ENCODE results near the gene EP400.

The EP400 gene

DNA sequence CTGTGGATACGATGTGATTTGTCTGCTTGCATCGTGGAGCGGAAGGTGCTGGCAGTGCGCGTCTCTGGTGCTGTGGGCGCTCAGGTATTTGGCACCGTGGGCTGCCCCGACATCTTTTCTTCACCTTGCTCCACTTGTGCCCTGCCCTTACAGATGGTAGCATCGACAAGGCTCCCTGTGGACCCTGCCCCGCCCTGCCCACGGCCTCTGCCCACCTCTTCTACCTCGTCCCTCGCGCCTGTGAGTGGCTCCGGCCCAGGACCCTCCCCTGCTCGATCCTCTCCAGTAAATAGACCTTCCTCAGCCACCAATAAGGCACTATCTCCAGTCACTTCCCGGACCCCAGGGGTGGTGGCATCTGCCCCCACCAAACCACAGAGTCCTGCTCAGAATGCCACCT is 36.6 kb downstream of the EP400 start:
- no peak for DNase-seq (ENCODE audit: low read depth, low spot score)

DNA sequence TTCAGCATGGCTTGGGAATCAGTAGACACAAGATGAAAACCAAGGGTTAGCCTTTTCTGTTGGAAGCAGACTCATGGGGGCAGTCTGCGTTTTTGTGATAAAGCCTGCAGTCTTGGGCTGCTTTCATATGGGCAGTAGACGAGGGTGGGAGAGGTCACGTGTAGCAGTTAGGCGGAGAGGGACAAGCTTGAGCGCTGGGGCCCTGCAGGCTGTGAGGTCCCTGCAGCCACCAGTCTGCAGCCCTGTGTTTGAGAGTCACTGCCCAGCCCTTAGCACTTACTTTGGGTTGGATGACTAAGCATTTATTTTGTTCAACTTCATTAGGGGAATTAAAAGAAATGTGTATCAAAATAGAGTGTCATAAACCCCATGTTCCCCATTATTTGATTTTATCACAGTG is 37.2 kb downstream of the EP400 start:
- no peak for DNase-seq (ENCODE audit: low read depth, low spot score)

DNA sequence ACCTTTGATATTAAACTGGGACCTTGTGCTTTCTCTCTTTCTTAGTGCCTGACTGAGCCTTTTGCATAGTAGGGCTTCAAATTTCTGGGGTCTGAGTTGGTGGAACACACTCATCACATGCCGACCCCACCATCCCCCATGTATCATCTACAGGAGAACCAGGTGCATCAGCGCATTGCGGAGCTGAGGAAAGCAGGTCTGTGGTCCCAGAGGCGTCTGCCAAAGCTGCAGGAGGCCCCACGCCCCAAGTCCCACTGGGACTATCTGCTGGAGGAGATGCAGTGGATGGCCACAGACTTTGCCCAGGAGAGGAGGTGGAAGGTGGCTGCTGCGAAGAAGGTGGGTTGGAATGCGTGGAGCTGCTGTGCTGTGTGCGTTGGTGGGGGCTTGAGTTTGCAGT is 37.8 kb downstream of the EP400 start:
- no peak for DNase-seq (ENCODE audit: low read depth, low spot score)

DNA sequence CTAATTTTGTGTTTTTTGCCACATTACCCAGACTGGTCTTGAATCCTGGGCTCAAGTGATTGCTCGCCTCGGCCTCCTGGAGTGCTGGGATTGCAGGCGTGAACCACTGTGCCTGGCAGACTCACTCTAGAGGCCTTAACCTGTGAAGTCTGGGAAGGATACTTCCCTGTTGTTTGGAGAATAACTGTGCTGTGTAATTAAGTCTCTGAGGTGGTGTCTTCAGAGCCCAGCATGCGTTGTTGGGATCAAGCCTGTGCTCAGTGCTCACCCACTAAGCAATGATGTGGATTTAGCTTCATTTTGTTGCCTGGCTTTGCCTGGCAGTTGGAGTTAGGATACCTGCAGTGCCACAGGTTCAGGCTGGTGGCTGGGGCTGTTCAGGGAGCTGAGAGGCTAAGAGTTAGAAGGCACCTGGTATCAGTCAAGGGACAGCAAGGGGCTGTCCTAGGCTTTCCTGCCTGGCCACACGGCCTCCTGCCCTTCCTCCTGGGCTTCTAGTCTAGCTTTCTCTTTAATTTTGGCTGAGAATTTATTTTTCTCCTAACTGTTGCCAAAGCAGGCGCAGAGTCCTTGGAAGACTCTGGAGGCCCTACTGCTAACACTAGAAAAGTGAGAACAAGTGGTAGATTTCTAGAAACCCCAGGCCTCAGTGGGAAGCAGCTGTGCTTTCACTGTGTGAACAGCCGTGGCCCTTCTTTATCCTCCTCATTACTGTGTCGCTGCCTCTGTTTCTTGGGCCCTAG is 38.5 kb downstream of the EP400 start:
- DNase-seq (ENCODE audit: low read depth, low spot score) = no peak

DNA sequence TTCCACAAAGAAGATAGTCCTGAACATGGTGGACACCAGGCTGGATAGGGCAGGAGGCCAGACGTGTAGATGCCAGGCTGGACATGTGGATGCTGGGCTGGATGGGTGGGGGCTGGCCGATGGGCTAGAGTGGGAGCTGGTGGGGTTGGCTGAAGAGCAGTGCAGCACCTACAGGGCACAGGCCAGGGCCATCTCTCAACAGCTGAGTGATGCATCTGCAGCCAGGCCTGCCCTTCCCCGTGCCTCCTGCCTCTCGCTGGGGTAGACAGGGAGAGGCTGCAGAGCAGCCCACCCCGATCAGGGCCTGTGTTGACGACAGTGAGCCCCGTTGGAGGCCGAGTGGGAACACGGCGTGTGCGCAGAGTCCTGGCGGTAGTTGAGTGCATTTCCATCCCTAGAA is 39.3 kb downstream of the EP400 start:
- no peak for DNase-seq (ENCODE audit: low read depth, low spot score)

DNA sequence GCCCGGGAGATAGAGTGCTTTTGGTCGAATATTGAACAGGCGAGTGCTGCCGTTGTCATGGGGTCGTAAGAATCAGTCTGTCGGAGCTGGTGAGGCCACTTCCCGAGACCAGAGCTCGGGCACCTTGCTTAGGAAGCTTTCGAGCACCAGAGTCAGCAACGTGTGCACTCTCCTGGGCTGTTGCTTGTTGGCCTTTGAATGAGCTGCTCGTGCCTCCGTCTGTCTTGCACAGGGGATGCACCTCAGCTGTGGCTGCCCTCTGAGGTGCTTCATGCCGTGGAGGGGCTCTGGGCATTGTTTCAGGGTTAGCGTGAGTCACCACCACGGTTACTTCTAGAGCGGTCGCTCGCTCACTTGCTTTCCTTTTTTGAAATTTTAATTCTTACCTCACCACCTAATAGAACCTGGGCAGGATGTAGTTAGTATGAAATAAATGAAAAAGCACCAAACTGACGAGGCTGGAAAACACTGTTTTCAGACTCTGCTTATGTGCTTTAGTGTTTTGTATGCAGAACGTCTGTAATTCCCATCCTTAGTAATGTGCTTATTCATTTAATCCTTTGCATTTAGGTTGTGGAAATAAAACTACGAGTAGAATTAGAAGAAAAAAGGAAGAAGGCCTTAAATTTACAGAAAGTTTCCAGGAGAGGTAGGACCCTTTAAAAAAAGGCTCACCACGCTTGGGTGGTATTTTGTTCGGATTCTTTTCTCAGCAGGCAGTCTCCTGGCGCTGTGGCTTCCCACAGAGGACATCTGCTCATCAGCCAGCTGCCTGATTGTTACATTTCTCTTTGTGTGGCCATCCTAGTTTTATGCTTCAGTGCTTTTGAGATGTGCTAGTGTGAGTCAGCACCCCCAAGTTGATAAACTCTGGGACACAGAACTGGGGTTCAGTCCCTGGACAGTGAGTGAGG is 40.6 kb downstream of the EP400 start:
- no peak for DNase-seq (ENCODE audit: low read depth, low spot score)

DNA sequence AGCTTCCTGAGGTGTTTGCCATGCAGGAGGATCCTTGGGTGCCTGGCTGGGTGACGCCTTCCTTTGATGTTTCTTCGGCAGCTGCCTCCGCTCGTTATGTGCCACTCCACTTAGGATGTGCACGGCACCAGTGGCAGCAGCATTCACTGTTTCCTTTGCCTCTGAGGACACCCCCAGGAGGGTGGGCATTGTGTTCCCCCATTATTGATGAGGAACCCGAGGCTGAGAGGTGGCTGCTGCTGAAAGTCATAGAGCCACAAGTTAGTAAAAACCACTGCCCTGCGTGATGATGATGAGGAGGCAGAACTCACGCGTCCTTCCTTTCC is 41.2 kb downstream of the EP400 start:
- DNase-seq (ENCODE audit: low read depth, low spot score) = no peak

DNA sequence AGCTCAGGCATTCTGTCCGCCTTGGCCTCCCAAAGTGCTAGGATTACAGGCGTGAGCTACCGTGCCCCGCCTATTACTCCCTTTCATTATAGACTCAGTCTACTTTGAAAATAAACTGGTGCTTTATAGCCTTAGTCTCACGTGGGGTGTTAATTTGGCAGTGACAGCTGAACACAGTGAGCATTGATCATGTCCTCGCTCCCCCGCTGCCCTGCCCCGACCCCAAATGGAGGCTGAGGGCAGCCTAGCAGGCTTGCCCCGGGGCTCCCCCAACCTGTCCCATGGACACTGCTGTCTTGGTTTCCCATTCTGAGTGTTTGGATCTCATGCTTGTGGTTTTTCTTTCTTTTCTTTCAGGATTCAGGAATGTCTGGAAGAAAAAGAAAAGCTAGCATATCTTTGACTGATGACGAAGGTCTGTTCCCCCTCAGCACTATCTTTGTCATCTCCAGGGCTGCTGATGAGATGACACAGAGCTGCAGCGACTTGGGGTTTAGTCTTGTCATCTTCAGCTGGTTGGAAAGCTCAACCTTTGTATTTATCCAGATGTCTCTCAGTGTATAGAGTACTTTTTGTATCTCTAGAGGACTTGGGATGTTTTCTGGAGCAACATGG is 42.2 kb downstream of the EP400 start:
- no peak for DNase-seq (ENCODE audit: low read depth, low spot score)

DNA sequence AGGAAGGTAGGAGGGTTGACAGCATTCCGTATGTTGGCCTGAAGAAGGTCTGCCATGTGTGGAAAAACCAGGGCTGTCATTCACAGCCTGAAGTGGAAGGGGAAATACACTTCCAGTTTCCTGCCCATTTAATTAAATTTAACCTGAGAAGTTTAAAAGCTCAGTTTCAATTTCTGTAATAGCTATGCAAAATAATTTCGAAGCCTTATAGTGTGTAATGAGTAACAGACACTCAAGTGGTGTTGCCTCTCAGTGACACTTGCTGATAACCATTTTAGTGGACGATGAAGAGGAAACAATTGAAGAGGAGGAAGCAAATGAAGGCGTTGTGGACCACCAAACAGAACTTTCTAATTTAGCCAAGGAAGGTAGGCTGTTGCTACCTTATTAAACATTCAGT is 44.8 kb downstream of the EP400 start:
- no peak for DNase-seq (ENCODE audit: low read depth, low spot score)

DNA sequence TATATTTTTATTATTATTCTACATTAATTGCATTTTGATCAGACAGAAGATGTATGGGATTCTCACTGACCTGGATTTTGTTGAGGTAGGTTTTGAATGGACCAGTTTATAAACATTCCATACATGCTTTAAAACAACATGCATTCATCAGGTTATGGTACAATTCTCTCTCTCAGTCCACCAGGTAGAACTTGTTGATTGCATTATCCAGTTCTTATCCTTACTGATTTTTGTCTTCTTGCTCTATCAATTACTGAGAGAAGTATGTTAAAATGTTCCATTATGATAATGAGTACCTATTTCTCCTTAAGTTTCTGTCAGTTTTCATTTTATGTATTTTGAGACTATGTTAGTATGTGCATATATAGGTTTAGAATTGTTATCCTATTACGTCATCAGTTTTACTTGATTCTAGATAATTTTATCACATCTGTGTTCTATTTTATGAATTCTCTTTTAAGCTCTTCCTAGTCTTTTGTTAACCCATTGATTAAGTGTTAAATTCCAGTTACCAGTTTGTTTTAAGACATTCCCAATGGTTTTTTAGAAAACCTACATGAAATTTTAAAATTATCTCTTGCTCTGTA is 50.6 kb downstream of the EP400 start:
- no peak for DNase-seq (ENCODE audit: low read depth, low spot score)

DNA sequence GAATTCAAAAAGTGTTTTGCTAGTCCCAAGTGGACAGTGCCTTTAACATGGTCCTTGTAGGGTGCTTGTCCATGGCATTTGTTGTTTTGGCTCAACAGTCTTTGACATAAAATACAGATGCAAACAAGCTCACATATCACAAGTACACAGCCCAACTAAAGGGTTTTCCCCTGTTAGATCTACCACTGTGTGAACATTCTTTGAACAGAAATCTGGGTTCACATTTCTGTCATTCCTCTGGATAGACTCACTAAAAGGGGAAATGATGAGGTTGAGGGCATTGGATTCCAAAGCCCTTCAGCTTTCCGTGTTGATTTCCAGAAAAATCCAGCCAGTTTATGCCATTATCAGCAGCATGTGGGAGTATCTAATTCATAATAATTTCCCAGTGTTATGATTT is 54.1 kb downstream of the EP400 start:
- DNase-seq (ENCODE audit: low read depth, low spot score) = no peak

DNA sequence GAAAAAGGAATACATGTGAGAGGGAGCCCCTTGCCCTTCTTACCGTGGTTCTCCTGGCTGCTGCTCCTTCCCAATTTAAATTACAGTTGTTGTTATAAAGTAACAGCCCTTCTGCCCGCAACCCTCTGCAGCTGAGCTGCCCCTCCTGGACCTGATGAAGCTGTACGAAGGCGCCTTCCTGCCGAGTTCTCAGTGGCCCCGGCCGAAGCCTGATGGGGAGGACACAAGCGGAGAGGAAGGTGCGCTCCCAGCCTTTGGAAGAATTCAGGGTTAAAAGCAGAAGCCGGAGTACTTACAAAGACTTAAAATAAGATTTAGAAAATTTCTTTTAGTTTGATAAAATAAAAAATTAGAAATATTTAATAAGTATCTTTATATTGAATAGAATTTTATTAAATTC is 55.2 kb downstream of the EP400 start:
- no peak for DNase-seq (ENCODE audit: low read depth, low spot score)

DNA sequence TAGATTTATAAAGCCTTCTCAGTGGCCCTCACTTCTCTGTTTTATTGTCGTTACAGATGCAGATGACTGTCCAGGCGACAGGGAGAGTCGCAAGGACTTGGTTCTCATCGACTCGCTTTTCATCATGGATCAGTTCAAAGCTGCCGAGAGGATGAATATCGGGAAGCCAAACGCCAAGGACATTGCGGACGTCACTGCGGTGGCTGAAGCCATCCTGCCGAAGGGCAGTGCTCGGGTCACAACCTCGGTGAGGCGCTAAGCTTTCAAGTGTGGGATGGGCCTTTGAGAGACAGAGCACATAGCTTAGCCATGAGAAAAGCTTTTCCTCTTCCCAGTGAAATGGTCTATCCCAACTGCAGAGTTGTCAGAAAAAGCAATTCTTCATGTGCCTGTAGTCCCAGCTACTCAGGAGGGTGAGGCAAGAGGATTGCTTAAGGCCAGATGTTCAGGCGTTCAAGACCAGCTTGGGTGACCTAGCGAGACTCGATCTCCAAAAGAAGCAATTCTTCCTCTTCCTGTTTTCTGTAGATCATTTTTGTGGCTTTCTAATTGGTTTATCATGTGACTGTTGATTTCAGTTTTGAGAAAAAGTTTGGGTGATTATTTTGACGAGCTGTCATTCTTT is 56.4 kb downstream of the EP400 start:
- DNase-seq (ENCODE audit: low read depth, low spot score) = no peak

DNA sequence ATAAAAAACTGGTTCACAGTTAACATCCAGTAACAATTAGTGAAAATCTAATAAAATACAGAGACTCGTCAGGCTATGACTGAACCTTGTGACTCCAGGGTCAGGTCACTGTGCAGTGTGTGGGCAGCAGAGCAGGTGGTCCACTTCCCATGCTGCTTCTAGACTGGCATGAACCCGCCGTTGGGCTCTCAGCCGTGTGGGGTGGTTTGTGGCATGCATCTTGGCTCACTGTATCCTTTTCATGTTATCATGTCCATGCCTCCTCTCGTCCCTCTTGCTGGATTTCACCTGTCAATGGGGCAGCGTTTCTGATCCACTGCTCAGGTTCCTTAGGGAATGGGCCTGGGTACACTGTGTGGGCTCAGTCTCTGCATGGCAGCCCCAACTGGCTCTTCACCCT is 57.3 kb downstream of the EP400 start:
- no peak for DNase-seq (ENCODE audit: low read depth, low spot score)

DNA sequence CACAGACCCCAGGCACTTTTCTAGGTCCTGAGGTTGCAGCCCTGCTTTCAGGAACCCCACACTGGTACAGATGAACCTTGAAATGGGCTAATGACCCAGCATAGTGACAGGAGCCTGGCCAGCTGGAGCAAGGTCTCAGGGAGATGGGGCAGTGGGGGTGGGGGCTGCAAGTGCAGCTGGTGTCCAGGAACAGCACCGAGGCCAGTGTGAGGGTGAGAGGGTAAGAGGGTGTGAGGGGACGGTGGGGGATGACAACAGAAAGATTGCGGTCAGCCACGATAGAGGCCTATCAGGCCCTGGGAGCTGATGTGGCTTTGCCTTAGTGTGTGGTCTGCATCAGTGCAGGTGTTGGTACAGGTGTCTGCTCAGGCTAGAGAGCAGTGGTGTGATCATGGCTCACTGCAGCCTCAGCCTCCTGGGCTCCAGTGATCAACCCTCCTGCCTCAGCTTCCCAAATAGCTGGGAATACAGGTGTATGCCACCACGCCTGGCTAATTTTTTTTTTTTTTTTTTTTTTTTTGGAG is 59.7 kb downstream of the EP400 start:
- DNase-seq (ENCODE audit: low read depth, low spot score) = no peak

DNA sequence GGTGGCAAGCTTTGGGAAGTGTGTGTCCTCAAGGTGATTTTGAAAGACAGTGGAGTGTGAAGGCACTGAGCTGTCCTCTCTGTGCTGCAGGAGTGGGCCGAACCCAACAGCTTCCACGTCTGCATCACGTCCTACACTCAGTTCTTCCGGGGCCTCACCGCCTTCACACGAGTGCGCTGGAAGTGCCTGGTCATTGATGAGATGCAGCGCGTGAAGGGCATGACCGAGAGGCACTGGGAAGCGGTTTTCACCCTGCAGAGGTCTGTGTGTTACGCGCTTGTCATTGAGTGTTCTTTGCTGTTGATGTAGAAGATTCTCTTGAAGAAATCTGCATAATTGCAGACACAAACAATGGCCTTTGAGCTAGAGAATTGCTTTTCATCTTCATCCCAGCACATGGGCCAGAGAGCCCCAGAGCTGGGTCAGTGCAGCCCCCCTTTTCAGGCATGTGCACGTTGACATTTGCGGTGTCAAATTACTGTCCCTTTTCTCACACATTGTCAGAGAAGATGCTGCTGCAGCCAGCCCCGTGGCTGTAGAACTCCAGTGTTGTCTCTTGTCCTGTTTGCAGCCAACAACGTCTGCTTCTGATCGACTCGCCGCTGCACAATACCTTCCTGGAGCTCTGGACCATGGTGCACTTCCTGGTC is 63.3 kb downstream of the EP400 start:
- DNase-seq (ENCODE audit: low read depth, low spot score) = no peak

DNA sequence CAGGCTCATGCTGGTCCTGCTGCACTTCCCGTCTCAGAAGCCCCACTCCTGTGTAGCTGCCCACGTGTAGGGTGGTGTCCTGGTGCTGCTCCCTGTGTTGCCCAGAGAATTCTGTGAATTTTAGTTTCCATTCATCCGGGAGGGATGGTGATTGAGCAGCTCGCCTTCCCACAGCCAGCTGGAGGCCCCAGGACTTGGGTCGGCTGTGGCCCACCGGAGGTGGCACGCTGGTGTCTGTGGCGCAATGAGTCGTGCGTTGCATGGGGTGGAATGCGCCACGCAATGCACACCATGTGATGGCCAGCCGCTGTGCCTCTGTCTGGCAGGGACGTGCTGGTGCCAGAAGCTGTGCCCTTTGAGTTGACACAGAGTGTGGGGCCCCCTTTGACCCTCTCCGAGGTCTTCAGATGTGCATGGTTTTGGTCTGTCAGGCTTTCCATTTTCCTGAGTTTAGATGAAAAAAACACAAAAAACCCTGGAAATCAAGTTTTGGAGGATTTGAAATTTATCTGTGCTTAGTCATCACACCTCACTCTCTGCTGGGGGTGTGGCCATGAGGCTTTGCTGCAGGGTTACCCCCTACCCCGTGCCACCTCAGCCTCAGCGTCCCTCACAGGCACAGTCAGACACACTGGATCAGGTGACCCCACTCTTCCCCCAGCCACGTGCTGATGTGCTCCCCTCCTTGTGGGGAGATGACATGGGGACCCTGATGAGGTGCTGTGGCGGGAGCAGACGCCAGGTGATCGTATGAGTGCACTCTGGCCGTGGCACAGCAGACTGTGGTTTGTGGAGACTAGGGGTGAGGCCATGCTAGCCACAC is 64.6 kb downstream of the EP400 start:
- DNase-seq (ENCODE audit: low read depth, low spot score) = no peak

DNA sequence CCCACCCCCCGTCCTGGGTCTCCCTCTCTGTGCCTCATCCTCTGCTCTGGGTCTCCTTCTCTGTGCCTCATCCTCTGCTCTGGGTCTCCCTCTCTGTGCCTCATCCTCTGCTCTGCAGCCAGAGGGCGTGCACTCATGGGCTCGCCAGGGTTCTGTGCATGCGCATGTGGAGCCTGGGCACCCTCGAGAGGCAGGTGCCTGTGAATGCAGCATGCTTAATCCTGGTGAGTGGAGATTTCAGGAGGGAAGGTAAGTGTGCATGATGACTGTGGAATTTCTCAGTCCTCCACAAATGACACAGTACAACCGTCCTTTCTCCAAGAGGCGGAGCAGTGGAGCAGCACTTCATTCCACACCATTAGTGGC is 65.2 kb downstream of the EP400 start:
- DNase-seq (ENCODE audit: low read depth, low spot score) = no peak

DNA sequence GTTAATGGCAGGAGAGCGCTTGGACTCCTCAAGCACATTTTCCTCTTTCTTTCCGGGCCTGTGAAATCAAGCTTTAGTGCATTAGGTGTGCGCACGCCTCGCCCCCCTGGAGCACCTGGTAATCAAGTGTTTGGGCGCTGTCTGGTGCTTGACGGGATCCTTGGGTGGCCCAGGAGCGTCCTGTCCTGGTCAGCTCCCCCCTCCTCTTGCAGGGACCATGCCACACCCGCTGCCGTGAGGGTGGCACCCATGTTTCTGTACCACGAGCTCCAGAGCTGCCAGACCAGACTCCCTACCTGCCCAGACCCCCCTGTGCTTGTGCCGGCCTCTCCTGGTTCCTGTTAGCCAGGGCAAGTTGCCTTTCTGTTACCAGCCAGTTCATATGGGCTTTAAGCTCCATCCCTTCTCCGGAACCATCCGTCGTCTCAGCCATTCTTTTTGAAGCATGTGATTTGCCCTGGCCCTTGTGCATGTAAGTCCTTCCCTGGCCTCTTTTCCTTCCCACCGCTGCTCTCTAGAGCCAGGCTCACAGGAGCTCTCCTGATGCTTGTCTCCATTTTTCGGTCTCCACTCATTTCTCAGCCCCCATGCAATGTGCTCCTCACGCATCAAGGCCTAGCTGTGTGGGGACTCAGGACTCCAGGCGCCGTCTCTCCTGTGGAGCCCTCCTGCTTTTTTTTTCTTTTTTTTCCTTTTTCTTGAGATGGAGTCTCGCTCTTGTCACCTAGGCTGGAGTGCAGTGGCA is 66.1 kb downstream of the EP400 start:
- no peak for DNase-seq (ENCODE audit: low read depth, low spot score)
